ENCODE results near the gene EN1. TPM values are rescaled to one million over a fixed set of nuclear protein-coding genes. Genes with fewer than 3 reads are reported as not detected.

EN1 gene
- total and polyA plus RNA-seq, 2 of the 13 experiments (the other 11 are each of a cell fraction or from before 2014, with no cell fraction given): not detected

- TF ChIP-seq CEBPZ (IDR thresholded peaks at IDR 0.05; ENCODE audit: low read length) (no peak), KAT2B (IDR thresholded peaks at IDR 0.05; ENCODE audit: borderline replicate concordance, low read depth, low read length) (no peak), ETV6 (CRISPR knock-in tag; conservative IDR thresholded peaks at IDR 0.05) (no peak), FOXA1 (IDR thresholded peaks at IDR 0.05) (no peak), FOXA1 (CRISPR knock-in tag; IDR thresholded peaks at IDR 0.05) (no peak), KLF16 (CRISPR knock-in tag; IDR thresholded peaks at IDR 0.05) (peak in 1 of 2 experiments; percentile 48; a peak in 1 of 4 replicates), E2F5 (CRISPR knock-in tag; conservative IDR thresholded peaks at IDR 0.05) (no peak), ZFX (CRISPR knock-in tag; IDR thresholded peaks at IDR 0.05; ENCODE audit: low read depth) (peak; percentile 28; the same call in 1 of the 2 replicates), TAF1 (CRISPR knock-in tag; IDR thresholded peaks at IDR 0.05) (no peak), DMAP1 (CRISPR knock-in tag; IDR thresholded peaks at IDR 0.05) (no peak), PCBP1 (IDR thresholded peaks at IDR 0.05; ENCODE audit: borderline replicate concordance, low read depth, low read length) (no peak), NR0B2 (CRISPR knock-in tag; IDR thresholded peaks at IDR 0.05) (peak; percentile 46; the same call in 1 of the 2 replicates), KDM6A (CRISPR knock-in tag; IDR thresholded peaks at IDR 0.05; ENCODE audit: low read depth) (no peak), MYPOP (CRISPR knock-in tag; IDR thresholded peaks at IDR 0.05) (no peak), ZMYM3 (CRISPR knock-in tag; IDR thresholded peaks at IDR 0.05) (no peak), KDM5B (CRISPR knock-in tag; IDR thresholded peaks at IDR 0.05; ENCODE audit: borderline replicate concordance) (peak; percentile 59; the same call in 1 of the 2 replicates), ZNF644 (CRISPR knock-in tag; IDR thresholded peaks at IDR 0.05; ENCODE audit: low read depth) (no peak), ZNF451 (CRISPR knock-in tag; IDR thresholded peaks at IDR 0.05) (no peak), FOSL1 (CRISPR knock-in tag; IDR thresholded peaks at IDR 0.05; ENCODE audit: borderline replicate concordance) (no peak), PRDM10 (CRISPR knock-in tag; IDR thresholded peaks at IDR 0.05; ENCODE audit: low read depth) (no peak), RXRA (CRISPR knock-in tag; IDR thresholded peaks at IDR 0.05) (peak; percentile 66)
These were observed 8.2 kb upstream of the EN1 start (continued) for GRCh38 chr2:118855451-118856279.
